Immature natural killer cell (primary cell): ENCODE data around the gene TIMP3. TPM values are rescaled to one million over a fixed set of nuclear protein-coding genes. Genes with fewer than 3 reads are reported as not detected.
"Not testable (repeated sequence)": the region's sequence is repeated elsewhere in the genome, so short reads cannot be mapped to it uniquely, and the experiment has no call there.

Source experiments
- DNase-seq, 3 donors: peaks; one replicate each; pipeline ENCODE4 v3.0.0; 2022; ENCODE audit warnings: mixed read lengths in 1 of 3
- H3K27ac Mint-ChIP-seq, 6 donors: one replicate each; pipeline ENCODE4 v1.8.0; 2020; ENCODE audit warnings: mixed read lengths in 6 of 6, mild to moderate bottlenecking in 5 of 6, inconsistent platforms in 4 of 6, moderate library complexity in 3 of 6
- H3K27me3 Mint-ChIP-seq, 3 donors: one replicate each; pipeline ENCODE4 v1.8.0; 2020 to 2021; ENCODE audit warnings: low read depth in 3 of 3, mild to moderate bottlenecking in 3 of 3, mixed read lengths in 3 of 3, moderate library complexity in 3 of 3, inconsistent platforms in 1 of 3
- H3K36me3 Mint-ChIP-seq, 3 donors: one replicate each; pipeline ENCODE4 v1.8.0; 2020; ENCODE audit warnings: mixed read lengths in 3 of 3, inconsistent platforms in 2 of 3, mild to moderate bottlenecking in 2 of 3
- H3K4me1 Mint-ChIP-seq, 2 donors: one replicate each; pipeline ENCODE4 v1.8.0; 2020; ENCODE audit warnings: inconsistent platforms in 2 of 2, mild to moderate bottlenecking in 2 of 2, mixed read lengths in 2 of 2, moderate library complexity in 1 of 2
- H3K4me3 Mint-ChIP-seq, 5 donors: one replicate each; pipeline ENCODE4 v1.8.0; 2020; ENCODE audit warnings: mild to moderate bottlenecking in 5 of 5, mixed read lengths in 5 of 5, inconsistent platforms in 3 of 5, moderate library complexity in 3 of 5
- H3K9me3 Mint-ChIP-seq, 6 donors: one replicate each; pipeline ENCODE4 v1.8.0; 2020; ENCODE audit warnings: mild to moderate bottlenecking in 6 of 6, mixed read lengths in 6 of 6, inconsistent platforms in 4 of 6, moderate library complexity in 3 of 6
- polyA plus RNA-seq, 3 donors: library from polyadenylated mRNA; unstranded; fragments of 300-500 nt; fragmentation: Illumina TruSeq; gene quantifications; one replicate each; pipeline ENCODE4 v1.2.3, GENCODE V29; 2021

TIMP3 gene
- polyA plus RNA-seq, 3 donors from 2014 or later = not detected

- H3K9me3 Mint-ChIP-seq = no peaks in the 10 kb centered on the region
- peaks cover 0 to 2% (median 0%) of the 10 kb centered on the region in 3 donors for H3K27me3 Mint-ChIP-seq
- DNase-seq = no peak
- H3K36me3 Mint-ChIP-seq = no peaks in the 10 kb centered on the region
- H3K4me1 Mint-ChIP-seq = no peaks in the 10 kb centered on the region
- H3K4me3 Mint-ChIP-seq = no peak overlapping the region
- H3K27ac Mint-ChIP-seq = no peak overlapping the region
These were observed 63.1 kb downstream of the TIMP3 start for GRCh38 chr22:32864596-32864995.

- no peaks in the 10 kb centered on the region for H3K9me3 Mint-ChIP-seq
- no peak overlapping the region for H3K4me3 Mint-ChIP-seq
- H3K4me1 Mint-ChIP-seq = no peaks in the 10 kb centered on the region
- DNase-seq = no peak
- H3K36me3 Mint-ChIP-seq = no peaks in the 10 kb centered on the region
- no peak overlapping the region for H3K27ac Mint-ChIP-seq
- H3K27me3 Mint-ChIP-seq = peaks cover 0 to 2% (median 0%) of the 10 kb centered on the region in 3 donors
These were observed 65.4 kb downstream of the TIMP3 start for GRCh38 chr22:32866953-32867352.

GRCh38 chr22:32868946-32869345 is 67.4 kb downstream of the TIMP3 start:
- no peak overlapping the region for H3K27ac Mint-ChIP-seq
- H3K4me3 Mint-ChIP-seq = no peak overlapping the region
- no peak for DNase-seq
- H3K4me1 Mint-ChIP-seq = no peaks in the 10 kb centered on the region
- H3K36me3 Mint-ChIP-seq = no peaks in the 10 kb centered on the region
- no peaks in the 10 kb centered on the region for H3K9me3 Mint-ChIP-seq
- H3K27me3 Mint-ChIP-seq = peaks cover 0 to 3% (median 0%) of the 10 kb centered on the region in 3 donors

- Mint-ChIP-seq H3K27ac (no peak overlapping the region), H3K4me3 (no peak overlapping the region), H3K36me3 (no peaks in the 10 kb centered on the region), H3K4me1 (no peaks in the 10 kb centered on the region), H3K9me3 (no peaks in the 10 kb centered on the region), H3K27me3 (peaks cover 0 to 3% (median 0%) of the 10 kb centered on the region in 3 donors)
- no peak for DNase-seq
These were observed 69.0 kb downstream of the TIMP3 start for GRCh38 chr22:32870474-32870873.

GRCh38 chr22:32873604-32874003 is 72.1 kb downstream of the TIMP3 start:
- not testable (repeated sequence) for H3K36me3 Mint-ChIP-seq, H3K9me3 Mint-ChIP-seq, H3K4me3 Mint-ChIP-seq, H3K27ac Mint-ChIP-seq, H3K4me1 Mint-ChIP-seq, DNase-seq, H3K27me3 Mint-ChIP-seq

- H3K27me3 Mint-ChIP-seq = peaks cover 0 to 5% (median 3%) of the 10 kb centered on the region in 3 donors
- no peak overlapping the region for H3K27ac Mint-ChIP-seq
- H3K4me1 Mint-ChIP-seq = no peaks in the 10 kb centered on the region
- H3K4me3 Mint-ChIP-seq = no peak overlapping the region
- H3K36me3 Mint-ChIP-seq = no peaks in the 10 kb centered on the region
- no peak for DNase-seq
- no peaks in the 10 kb centered on the region for H3K9me3 Mint-ChIP-seq
These were observed 72.9 kb downstream of the TIMP3 start for GRCh38 chr22:32874385-32874784.

GRCh38 chr22:32874976-32875375 is 73.5 kb downstream of the TIMP3 start:
- peaks cover 0 to 5% (median 5%) of the 10 kb centered on the region in 3 donors for H3K27me3 Mint-ChIP-seq
- H3K9me3 Mint-ChIP-seq = no peaks in the 10 kb centered on the region
- no peak overlapping the region for H3K27ac Mint-ChIP-seq
- H3K4me3 Mint-ChIP-seq = no peak overlapping the region
- no peaks in the 10 kb centered on the region for H3K36me3 Mint-ChIP-seq
- no peaks in the 10 kb centered on the region for H3K4me1 Mint-ChIP-seq
- DNase-seq = no peak

GRCh38 chr22:32876516-32876915 is 75.0 kb downstream of the TIMP3 start:
- no peak overlapping the region for H3K27ac Mint-ChIP-seq
- H3K36me3 Mint-ChIP-seq = no peaks in the 10 kb centered on the region
- DNase-seq = no peak
- peaks cover under 1 to 12% (median 12%) of the 10 kb centered on the region in 3 donors for H3K27me3 Mint-ChIP-seq
- no peaks in the 10 kb centered on the region for H3K4me1 Mint-ChIP-seq
- no peak overlapping the region for H3K4me3 Mint-ChIP-seq
- H3K9me3 Mint-ChIP-seq = no peaks in the 10 kb centered on the region

GRCh38 chr22:32877196-32877595 is 75.7 kb downstream of the TIMP3 start:
- H3K27ac Mint-ChIP-seq = no peak overlapping the region
- no peak for DNase-seq
- H3K36me3 Mint-ChIP-seq = no peaks in the 10 kb centered on the region
- H3K27me3 Mint-ChIP-seq = peaks cover 3 to 13% (median 12%) of the 10 kb centered on the region in 3 donors
- H3K4me3 Mint-ChIP-seq = no peak overlapping the region
- H3K9me3 Mint-ChIP-seq = no peaks in the 10 kb centered on the region
- no peaks in the 10 kb centered on the region for H3K4me1 Mint-ChIP-seq

- H3K27me3 Mint-ChIP-seq = peaks cover 7 to 16% (median 12%) of the 10 kb centered on the region in 3 donors
- no peaks in the 10 kb centered on the region for H3K4me1 Mint-ChIP-seq
- H3K27ac Mint-ChIP-seq = no peak overlapping the region
- DNase-seq = no peak
- H3K9me3 Mint-ChIP-seq = no peaks in the 10 kb centered on the region
- no peaks in the 10 kb centered on the region for H3K36me3 Mint-ChIP-seq
- H3K4me3 Mint-ChIP-seq = no peak overlapping the region
These were observed 78.0 kb downstream of the TIMP3 start for GRCh38 chr22:32879550-32879949.

- H3K4me3 Mint-ChIP-seq = no peak overlapping the region
- no peak for DNase-seq
- H3K4me1 Mint-ChIP-seq = no peaks in the 10 kb centered on the region
- H3K27me3 Mint-ChIP-seq = peaks cover 7 to 17% (median 12%) of the 10 kb centered on the region in 3 donors
- no peaks in the 10 kb centered on the region for H3K9me3 Mint-ChIP-seq
- no peak overlapping the region for H3K27ac Mint-ChIP-seq
- no peaks in the 10 kb centered on the region for H3K36me3 Mint-ChIP-seq
These were observed 78.6 kb downstream of the TIMP3 start for GRCh38 chr22:32880061-32880460.

GRCh38 chr22:32880505-32880892 is 79.0 kb downstream of the TIMP3 start:
- Mint-ChIP-seq H3K27me3 (peaks cover 7 to 19% (median 12%) of the 10 kb centered on the region in 3 donors), H3K27ac (no peak overlapping the region), H3K36me3 (no peaks in the 10 kb centered on the region), H3K4me1 (no peaks in the 10 kb centered on the region), H3K4me3 (no peak overlapping the region), H3K9me3 (no peaks in the 10 kb centered on the region)
- DNase-seq = no peak

GRCh38 chr22:32880893-32881596 is 79.5 kb downstream of the TIMP3 start:
- Mint-ChIP-seq H3K9me3 (no peaks in the 10 kb centered on the region), H3K4me1 (no peaks in the 10 kb centered on the region), H3K27me3 (peaks cover 7 to 21% (median 12%) of the 10 kb centered on the region in 3 donors), H3K27ac (no peak overlapping the region), H3K4me3 (no peak overlapping the region), H3K36me3 (no peaks in the 10 kb centered on the region)
- DNase-seq = no peak

GRCh38 chr22:32882360-32882755 is 80.9 kb downstream of the TIMP3 start:
- Mint-ChIP-seq H3K27me3 (peaks cover 7 to 21% (median 12%) of the 10 kb centered on the region in 3 donors), H3K9me3 (no peaks in the 10 kb centered on the region), H3K27ac (no peak overlapping the region), H3K36me3 (no peaks in the 10 kb centered on the region), H3K4me1 (no peaks in the 10 kb centered on the region), H3K4me3 (no peak overlapping the region)
- DNase-seq = no peak
